Muscle layer of duodenum (tissue), 2 donors: ENCODE results near the gene TMEM267.
A peak's percentile ranks its signal among the peaks of the same experiment; 100 is the strongest.
"Not testable (repeated sequence)": the region's sequence is repeated elsewhere in the genome, so short reads cannot be mapped to it uniquely, and the experiment has no call there.

Source experiments
- H3K27ac ChIP-seq: one replicate; pipeline ENCODE4 v1.7.0; 2013; ENCODE audit warnings: mild to moderate bottlenecking, low read length
- H3K27me3 ChIP-seq: one replicate; pipeline ENCODE4 v1.7.0; 2013; ENCODE audit warnings: low read depth, mild to moderate bottlenecking, control low read depth, low read length
- H3K36me3 ChIP-seq, 2 donors: one replicate each; pipeline ENCODE4 v1.7.0; 2013; ENCODE audit warnings: low read length in 2 of 2, control low read depth in 1 of 2, mild to moderate bottlenecking in 1 of 2; ENCODE audit not compliant: insufficient read depth in 2 of 2, control insufficient read depth in 1 of 2
- H3K4me1 ChIP-seq, 2 donors: one replicate each; pipeline ENCODE4 v1.7.0; 2013; ENCODE audit warnings: low read length in 2 of 2, mild to moderate bottlenecking in 2 of 2, control low read depth in 1 of 2, moderate library complexity in 1 of 2; ENCODE audit not compliant: insufficient read depth in 2 of 2, control insufficient read depth in 1 of 2
- H3K4me3 ChIP-seq, 2 donors: one replicate each; pipeline ENCODE4 v1.7.0; 2013; ENCODE audit warnings: low read length in 2 of 2, low read depth in 1 of 2, mild to moderate bottlenecking in 1 of 2
- H3K9me3 ChIP-seq, 2 donors: one replicate each; pipeline ENCODE4 v1.7.0; 2013; ENCODE audit warnings: low read length in 2 of 2, control low read depth in 1 of 2, mild to moderate bottlenecking in 1 of 2; ENCODE audit not compliant: control insufficient read depth in 1 of 2
- donor health status: healthy.

TMEM267 gene

DNA sequence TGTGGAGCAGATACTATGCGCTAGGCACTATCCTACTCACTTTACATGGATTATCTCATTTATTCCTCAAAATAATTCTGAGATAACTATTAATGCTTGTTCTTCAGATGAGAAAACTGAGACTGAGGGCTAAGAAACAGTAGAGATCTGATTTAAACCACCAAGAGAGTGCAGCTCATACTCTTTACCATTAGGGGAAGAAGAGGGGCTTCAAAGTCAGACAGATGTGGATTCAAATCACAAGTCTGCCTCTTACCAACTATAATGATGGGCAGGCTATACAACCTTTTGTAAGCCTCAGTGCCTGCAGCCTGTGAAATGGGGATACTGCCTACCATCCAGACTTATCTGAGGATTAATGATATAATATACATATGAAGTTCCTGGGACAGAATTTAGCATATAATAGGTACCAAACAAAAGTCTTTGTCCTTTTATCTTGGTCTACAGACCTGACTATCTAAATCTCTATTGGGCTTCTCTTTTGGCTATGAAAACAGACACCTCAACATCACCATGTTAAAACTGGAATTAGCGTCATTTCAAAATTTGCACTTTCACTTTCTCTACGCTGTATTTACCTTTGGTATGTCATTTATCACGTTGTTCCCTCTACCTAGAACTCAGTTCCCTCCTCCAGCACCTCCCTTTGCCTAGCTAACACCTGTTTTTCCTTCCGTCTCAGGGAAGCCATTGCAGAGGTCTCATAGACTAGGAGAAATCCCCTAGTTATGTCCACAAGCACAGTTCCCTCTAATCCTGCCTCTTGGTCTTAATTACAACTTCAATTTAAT is 13.8 kb upstream of the TMEM267 start:
- Histone ChIP-seq H3K9me3 (no peaks in the 10 kb centered on the region), H3K4me1 (no peaks in the 10 kb centered on the region), H3K4me3 (no peak overlapping the region), H3K27me3 (no peaks in the 10 kb centered on the region), H3K27ac (no peak overlapping the region), H3K36me3 (no peaks in the 10 kb centered on the region)

- H3K27me3 ChIP-seq: no peaks in the 10 kb centered on the region
- peaks cover 0 to 3% of the 10 kb centered on the region in 2 donors for H3K36me3 ChIP-seq
- H3K9me3 ChIP-seq: no peaks in the 10 kb centered on the region
- H3K4me3 ChIP-seq: no peak overlapping the region
- H3K4me1 ChIP-seq: no peaks in the 10 kb centered on the region
- no peak overlapping the region for H3K27ac ChIP-seq
Measured at GRCh38 chr5:43491326-43491725, 7.7 kb upstream of the TMEM267 start.

DNA sequence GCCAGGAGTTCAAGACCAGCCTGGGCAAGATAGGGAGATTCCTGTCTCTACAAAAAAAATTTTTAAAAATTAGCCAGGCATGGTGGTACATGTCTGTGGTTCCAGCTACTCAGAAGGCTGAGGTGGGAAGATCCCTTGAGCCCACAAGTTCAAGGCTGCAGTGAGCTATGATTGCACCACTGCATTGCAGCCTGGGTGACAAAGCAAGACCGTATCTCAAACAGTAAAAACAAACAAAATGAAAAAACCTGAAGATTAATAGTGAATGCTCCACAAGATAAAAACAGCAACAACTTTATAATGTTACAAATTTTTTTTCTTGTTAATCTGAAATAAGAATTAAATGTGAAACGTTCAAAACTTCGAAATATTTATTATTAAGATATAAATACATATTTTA is 2.7 kb upstream of the TMEM267 start:
- Histone ChIP-seq H3K36me3 (peaks cover 0 to 17% of the 10 kb centered on the region in 2 donors), H3K4me1 (peaks cover 11 to 16% of the 10 kb centered on the region in 2 donors), H3K27me3 (no peaks in the 10 kb centered on the region), H3K27ac (no peak overlapping the region), H3K9me3 (no peaks in the 10 kb centered on the region), H3K4me3 (no peak overlapping the region)

DNA sequence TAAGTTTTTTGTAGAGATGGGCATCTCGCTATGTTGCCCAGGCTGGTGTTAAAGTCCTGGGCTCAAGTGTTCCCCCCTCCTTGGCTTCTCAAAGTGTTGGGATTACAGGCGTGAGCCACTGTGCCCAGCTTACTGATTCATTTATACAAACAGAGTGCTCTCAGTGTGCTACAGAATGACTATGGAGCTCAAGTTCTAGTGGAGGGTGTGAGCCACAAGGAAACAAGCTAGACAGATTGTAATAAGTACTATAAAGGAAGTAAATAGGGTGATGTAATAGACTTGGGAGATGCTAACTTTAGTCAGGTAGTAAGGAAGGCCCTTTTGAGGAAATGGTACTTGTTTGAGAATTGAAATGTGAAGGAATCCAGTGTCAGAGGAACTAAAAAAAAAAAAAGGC is 1.7 kb upstream of the TMEM267 start:
- Histone ChIP-seq H3K27ac (no peak overlapping the region), H3K27me3 (no peaks in the 10 kb centered on the region), H3K36me3 (peaks cover 0 to 17% of the 10 kb centered on the region in 2 donors)

DNA sequence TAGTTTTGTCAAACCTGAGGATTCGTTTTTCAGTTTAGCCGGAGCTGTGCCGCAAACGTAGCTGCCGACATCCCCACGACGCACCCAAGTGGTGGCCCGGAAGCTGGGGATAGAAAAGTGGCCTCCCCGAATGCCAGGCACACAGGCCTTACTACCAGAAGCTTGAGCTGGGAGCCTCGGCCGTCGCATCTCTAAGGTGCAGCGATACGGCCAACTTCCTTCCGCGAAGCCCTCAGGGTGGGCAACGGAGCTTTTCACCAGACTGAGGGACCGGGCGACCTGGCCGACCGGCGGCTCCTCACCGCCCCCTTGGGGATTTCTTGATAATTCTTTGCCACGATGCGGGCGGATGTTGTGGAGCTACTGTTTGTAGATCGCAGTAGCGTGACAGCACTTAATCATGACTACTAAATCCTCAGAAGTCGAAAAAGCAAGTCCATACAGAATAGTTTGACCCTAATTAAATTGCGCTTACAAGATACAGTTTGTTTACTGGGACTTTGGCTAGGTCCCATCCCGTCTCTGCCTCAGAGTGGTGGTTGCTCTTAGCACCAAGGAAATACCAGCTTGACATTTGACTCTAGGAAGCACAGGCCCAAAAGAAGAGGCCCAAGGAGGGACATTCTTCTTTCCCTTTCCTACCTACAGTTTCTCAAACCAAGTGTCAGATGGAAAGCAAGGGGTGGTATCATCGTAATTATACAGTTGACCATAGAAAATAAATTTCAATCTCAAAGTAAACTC is 613 bp upstream of the TMEM267 start:
- Histone ChIP-seq H3K36me3 (peaks cover 0 to 17% of the 10 kb centered on the region in 2 donors), H3K4me1 (peaks cover 11 to 16% of the 10 kb centered on the region in 2 donors), H3K4me3 (peak overlapping the region; percentile 85 to 89), H3K27me3 (no peaks in the 10 kb centered on the region), H3K27ac (peak overlapping the region; percentile 99), H3K9me3 (no peaks in the 10 kb centered on the region)

More for the DNA sequence above, 1.7 kb upstream of the TMEM267 start:
- no peaks in the 10 kb centered on the region for H3K9me3 ChIP-seq
- peaks cover 11 to 16% of the 10 kb centered on the region in 2 donors for H3K4me1 ChIP-seq
- H3K4me3 ChIP-seq: no peak overlapping the region

DNA sequence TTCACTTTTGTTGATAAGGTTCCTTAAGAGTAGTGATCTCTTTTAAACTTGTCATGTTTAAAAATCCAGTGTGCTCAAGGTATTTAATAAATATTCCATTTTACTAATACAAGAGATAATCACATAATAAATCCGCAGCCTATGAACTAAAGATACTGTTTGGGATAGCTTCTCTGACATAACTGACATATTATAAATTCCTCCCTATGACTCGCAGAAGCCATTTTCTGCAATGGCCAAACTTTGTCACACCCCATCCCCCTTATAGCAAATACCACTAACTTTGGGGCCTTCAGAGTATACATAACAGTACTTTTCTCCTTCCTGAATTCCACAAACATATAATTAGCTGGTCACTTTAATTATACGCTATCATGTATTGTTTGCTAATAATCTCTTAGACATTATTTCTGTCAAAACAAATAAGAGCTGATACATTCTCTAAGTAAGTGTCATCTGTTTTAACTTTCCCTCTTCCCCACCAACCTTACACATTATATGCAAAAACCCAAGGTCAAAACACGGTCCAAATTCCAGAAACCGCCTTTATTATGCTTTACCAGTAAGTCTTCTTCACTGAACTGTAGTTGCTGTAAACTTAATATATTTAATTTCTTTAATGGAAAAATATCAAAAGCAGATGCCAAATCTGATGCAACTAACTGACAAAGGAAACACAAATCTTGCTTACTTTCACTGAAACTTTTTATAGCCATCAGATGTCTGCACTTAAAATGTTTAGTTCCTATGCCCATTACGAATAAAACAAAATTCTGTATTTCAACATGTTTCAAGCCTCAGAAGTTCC is 971 bp downstream of the TMEM267 start:
- Histone ChIP-seq H3K27ac (peak overlapping the region; percentile 99), H3K27me3 (no peaks in the 10 kb centered on the region)

DNA sequence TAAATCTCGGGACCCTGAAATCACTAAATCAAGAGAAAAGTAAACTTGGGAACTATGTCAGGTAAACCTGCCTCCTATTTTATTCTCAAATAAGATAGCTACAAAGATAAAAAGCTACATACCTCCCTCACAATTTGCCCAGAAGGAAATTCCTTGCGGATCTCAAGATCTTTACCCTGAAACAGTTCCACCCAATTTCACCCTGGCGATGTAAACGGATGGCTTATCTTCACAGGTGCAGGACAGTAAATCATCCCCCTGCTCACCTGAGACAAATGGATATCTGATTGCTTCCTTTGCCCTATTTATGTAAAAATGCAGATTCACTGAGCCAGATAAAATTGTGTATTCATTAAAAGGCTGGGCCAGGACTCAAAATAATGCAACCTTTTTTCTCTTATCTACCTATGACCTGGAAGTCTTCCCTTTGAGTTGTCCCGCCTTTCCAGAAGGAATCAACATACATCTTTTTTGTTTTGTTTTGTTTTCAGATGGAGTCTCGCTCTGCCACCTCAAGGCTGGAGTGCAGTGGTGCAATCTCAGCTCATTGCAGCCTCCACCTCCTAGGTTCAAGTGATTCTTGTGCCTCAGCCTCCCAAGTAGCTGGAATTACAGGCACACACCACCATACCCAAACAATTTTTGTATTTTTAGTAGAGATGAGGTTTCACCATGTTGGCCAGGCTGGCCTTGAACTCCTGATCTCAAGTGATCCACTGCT is 13.8 kb downstream of the TMEM267 start:
- H3K27me3 ChIP-seq: no peaks in the 10 kb centered on the region
- H3K27ac ChIP-seq: no peak overlapping the region
- no peaks in the 10 kb centered on the region for H3K4me1 ChIP-seq
- H3K9me3 ChIP-seq: peaks cover 0 to 18% of the 10 kb centered on the region in 2 donors
- peaks cover 0 to 20% of the 10 kb centered on the region in 2 donors for H3K36me3 ChIP-seq
- H3K4me3 ChIP-seq: no peak overlapping the region

More for the DNA sequence above, 971 bp downstream of the TMEM267 start:
- Histone ChIP-seq H3K4me1 (peaks cover 11 to 16% of the 10 kb centered on the region in 2 donors), H3K9me3 (no peaks in the 10 kb centered on the region), H3K4me3 (peak overlapping the region; percentile 85 to 89), H3K36me3 (peaks cover 0 to 14% of the 10 kb centered on the region in 2 donors)

- H3K27ac ChIP-seq: no peak overlapping the region
- H3K36me3 ChIP-seq: peaks cover 0 to 20% of the 10 kb centered on the region in 2 donors
- H3K4me3 ChIP-seq: no peak overlapping the region
- no peaks in the 10 kb centered on the region for H3K27me3 ChIP-seq
- H3K9me3 ChIP-seq: peaks cover 0 to 18% of the 10 kb centered on the region in 2 donors
- no peaks in the 10 kb centered on the region for H3K4me1 ChIP-seq
Measured at GRCh38 chr5:43467100-43467499, 16.6 kb downstream of the TMEM267 start.

GRCh38 chr5:43465455-43465854 is 18.2 kb downstream of the TMEM267 start:
- peaks cover 0 to 20% of the 10 kb centered on the region in 2 donors for H3K36me3 ChIP-seq
- H3K9me3 ChIP-seq: peaks cover 0 to 18% of the 10 kb centered on the region in 2 donors
- not testable (repeated sequence) for H3K4me1 ChIP-seq, H3K27me3 ChIP-seq, H3K4me3 ChIP-seq, H3K27ac ChIP-seq

DNA sequence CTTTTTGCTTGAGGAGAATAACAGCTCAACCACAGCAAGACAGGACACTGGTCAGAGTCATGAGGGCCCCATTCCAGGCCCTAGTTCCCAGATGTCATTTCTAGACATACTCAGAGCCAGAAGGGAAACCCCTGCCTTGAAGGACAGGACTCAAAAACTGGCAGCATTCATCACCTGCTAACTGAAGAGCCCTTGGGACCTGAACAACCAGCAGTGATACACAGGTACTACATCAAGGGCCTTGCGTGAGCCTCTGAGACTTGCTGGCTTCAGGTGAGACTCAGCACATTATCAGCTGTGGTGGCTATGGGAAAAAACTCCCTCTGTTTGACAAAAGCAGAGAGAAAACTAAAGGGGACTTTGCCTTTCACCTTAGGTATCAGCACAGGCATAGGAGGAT is 22.6 kb downstream of the TMEM267 start:
- Histone ChIP-seq H3K4me3 (no peak overlapping the region), H3K27ac (no peak overlapping the region), H3K4me1 (no peaks in the 10 kb centered on the region), H3K36me3 (peaks cover 0 to 8% of the 10 kb centered on the region in 2 donors), H3K27me3 (no peaks in the 10 kb centered on the region), H3K9me3 (peaks cover 0 to 5% of the 10 kb centered on the region in 2 donors)
